GM21576 (cell line): ENCODE results near the gene CEP120.

ENCODE experiments used
- ATAC-seq: cut with Tn5 transposase; IDR thresholded peaks from one replicate; pipeline ENCODE4 v1.9.1; 2021; ENCODE audit warnings: mild to moderate bottlenecking, moderate library complexity; ENCODE audit not compliant: unreplicated experiment

Gene CEP120

GRCh38 chr5:123304777-123305316 lies 118.4 kb downstream of the CEP120 start:
- no peak for ATAC-seq

- no peak for ATAC-seq
These were observed 119.4 kb downstream of the CEP120 start for GRCh38 chr5:123303802-123304201.

- ATAC-seq, result no peak
These were observed 122.9 kb downstream of the CEP120 start for GRCh38 chr5:123300266-123300665.

GRCh38 chr5:123299136-123299535 lies 124.1 kb downstream of the CEP120 start:
- ATAC-seq, result no peak

- no peak for ATAC-seq
These were observed 124.7 kb downstream of the CEP120 start for GRCh38 chr5:123298335-123299030.

- ATAC-seq, result no peak
These were observed 125.3 kb downstream of the CEP120 start for GRCh38 chr5:123297866-123298265.

GRCh38 chr5:123297198-123297831 lies 125.9 kb downstream of the CEP120 start:
- ATAC-seq, result no peak
